AG10803 (cell line): Measurements from ENCODE around the gene TEX35.

Source experiments
- DNase-seq: peaks from one replicate; pipeline ENCODE4 v3.0.0; 2010; ENCODE audit warnings: low read depth
- H3K4me3 ChIP-seq: 2 replicates; pipeline ENCODE4 v1.5.1; 2011; ENCODE audit warnings: mild to moderate bottlenecking, low read length, control low read depth
- CTCF ChIP-seq: conservative IDR thresholded peaks from 2 replicates; pipeline ENCODE4 v1.5.1; 2011; ENCODE audit warnings: mild to moderate bottlenecking, low read length, control low read depth, inconsistent platforms

The TEX35 gene

DNA sequence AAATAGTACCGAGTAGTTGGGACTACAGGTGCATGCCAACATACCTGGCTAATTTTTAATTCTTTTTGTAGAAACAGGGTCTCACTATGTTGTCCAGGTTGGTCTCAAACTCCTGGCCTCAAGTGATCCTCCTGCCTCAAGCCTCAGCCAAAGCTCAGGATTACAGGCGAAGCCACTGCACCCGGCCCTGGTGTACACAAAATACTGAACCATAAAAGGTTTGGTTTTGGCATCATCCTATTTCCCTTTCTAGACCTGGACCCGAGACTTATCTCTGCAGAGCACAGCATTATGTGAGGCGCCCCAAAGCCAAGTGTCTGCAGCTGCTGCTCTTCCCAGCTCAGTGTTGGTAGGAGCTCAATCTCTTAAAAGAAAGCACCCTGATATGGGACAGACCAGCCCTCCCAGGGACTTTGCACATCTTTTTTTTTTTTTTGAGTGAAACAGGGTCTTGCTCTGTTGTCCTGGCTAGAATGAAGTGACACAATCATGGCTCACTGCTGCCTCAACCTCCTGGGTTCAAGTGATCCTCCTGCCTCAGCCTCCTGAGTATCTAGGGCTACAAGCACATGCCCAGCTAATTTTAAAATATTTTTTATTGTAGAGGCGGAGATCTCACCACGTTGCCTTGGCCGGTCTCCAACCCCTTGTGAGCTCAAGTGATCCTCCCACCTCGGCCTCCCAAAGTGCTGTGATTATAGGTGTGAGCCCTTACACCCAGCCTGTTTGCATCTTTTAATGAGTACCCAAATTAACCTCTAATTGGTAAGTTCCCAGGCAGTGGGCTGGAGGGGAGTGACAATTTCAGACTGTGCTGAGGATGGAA lies 20.4 kb downstream of the TEX35 start:
- no peak overlapping the region for H3K4me3 ChIP-seq
- no peak for TF ChIP-seq CTCF
- DNase-seq, result no peak

DNA sequence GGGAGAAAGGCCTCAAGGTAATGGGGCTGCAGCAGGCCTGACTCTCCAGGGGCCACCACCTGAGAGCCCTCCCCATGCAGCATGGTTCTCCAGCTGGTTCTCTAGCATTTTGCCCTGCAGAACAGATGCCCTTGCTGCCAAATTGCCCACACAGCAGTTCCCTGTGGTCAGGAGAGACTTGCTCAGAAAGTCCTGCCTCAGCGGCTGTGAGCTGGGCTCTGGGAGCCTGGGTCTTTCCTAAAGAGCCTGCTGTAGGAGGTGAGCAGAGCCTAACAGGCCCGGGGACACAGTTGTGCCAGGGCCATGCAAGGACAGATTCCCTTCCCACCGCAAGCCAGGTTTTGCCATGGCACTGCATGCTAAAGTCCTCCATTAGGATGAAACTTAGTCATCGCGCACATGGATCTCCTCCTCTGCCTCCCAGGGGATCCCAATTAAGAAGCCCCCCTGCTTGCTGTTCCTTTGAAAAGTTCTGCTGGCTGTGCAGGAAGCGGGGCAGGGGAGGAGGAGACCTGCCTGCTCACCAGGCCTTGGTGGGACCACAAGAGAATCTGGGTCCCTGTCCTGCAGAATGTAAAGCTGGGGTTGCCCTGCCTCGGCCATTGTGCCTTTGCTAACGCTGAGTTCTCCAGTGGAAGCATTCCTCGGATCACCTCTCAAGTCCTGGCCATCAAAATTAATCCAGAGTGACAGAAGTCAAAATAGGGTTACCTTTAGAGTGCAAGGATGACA lies 21.4 kb downstream of the TEX35 start:
- no peak for TF ChIP-seq CTCF
- no peak overlapping the region for H3K4me3 ChIP-seq
- no peak for DNase-seq

GRCh38 chr1:178536329-178536728 lies 23.4 kb downstream of the TEX35 start:
- DNase-seq, result no peak
- TF ChIP-seq CTCF, result no peak
- H3K4me3 ChIP-seq, result no peak overlapping the region

GRCh38 chr1:178536844-178537371 lies 24.0 kb downstream of the TEX35 start:
- DNase-seq, result peak; percentile 99
- H3K4me3 ChIP-seq, result peak overlapping the region; percentile 38
- TF ChIP-seq CTCF, result no peak

DNA sequence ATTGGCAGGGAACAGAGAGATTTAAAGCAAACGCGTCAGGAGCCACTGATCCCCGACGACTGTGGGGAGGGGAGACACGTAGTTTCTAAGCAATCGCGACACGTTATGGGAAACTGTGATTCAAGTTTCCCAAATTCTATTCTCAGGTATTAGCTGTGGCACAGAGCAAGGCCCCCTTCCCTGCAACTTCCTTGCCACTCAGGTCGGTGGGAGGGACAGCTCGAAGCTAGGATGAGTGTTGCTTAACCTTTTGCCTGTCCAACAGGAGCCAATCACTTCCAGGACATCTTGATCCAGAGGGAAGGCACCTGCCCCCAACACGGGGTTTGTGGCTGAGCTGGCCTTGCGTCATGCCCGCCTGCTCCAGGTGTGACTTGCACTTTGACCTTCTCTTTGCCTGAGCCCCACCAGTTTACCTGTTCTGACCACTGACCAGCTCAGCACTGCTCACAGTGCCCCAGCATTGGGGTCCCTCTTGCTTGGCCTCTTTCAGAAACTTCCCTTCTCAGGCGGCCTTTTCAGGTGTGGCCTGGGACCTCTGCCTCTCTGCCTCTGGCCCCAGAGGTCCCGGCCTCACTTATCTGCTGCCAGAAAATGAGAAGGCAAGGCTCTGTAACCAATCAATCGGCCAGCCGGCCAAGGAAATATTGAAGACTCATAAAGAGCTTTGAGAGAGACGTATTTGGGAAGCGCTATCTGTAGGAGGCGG lies 24.6 kb downstream of the TEX35 start:
- TF ChIP-seq CTCF, result no peak
- DNase-seq, result no peak
- peak overlapping the region; percentile 38 for H3K4me3 ChIP-seq

DNA sequence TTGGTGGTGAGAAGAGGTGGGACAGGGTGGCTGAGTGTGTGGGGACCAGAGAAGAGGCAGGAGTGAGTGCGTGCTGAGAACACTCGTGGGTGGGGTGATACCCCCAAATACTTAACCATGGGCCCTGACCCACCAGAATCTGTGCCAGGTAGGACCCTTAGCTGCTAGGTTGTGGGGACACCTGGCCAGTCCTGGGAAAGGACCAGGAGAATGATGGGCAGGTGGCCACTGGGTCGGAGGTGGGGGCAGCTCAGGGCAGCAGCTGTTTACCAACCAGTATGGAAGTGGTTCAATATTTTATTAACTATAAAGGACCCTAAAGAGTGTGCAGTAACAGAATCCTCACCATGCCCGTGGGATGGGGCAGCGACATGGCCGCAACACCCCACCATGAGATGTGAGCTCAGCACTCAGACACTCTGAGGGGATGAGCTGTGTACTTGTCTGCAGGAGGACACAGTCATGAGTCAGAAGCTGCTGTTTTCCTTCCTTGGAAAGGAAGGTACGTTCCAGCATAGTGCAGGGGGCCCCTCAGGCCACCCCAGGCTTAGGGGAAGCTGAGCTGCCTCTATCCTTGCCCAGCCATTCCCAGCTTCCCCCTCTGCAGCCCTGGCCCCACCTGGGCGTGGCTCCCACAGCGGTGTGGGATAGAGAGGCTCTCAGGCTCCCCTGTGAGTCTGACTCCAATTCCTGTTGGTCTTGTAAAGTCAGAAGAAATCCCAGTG lies 25.4 kb downstream of the TEX35 start:
- no peak overlapping the region for H3K4me3 ChIP-seq
- peak; percentile 75 for DNase-seq
- TF ChIP-seq CTCF, result no peak
